AG09309 (cell line): Measurements from ENCODE around the gene KDM1B.

Source experiments
- DNase-seq: peaks from one replicate; pipeline ENCODE4 v3.0.0-alpha.2; 2010; ENCODE audit warnings: low read depth
- H3K4me3 ChIP-seq: 2 replicates; pipeline ENCODE4 v1.5.1; 2011; ENCODE audit warnings: mild to moderate bottlenecking, low read depth, low read length, moderate library complexity; ENCODE audit not compliant: control insufficient read depth
- CTCF ChIP-seq: IDR thresholded peaks from 2 replicates; pipeline ENCODE4 v1.5.1; 2011; ENCODE audit warnings: mild to moderate bottlenecking, low read depth, low read length, inconsistent platforms; ENCODE audit not compliant: insufficient read depth, control insufficient read depth; ENCODE audit errors: missing control alignments

Gene KDM1B, protein sequence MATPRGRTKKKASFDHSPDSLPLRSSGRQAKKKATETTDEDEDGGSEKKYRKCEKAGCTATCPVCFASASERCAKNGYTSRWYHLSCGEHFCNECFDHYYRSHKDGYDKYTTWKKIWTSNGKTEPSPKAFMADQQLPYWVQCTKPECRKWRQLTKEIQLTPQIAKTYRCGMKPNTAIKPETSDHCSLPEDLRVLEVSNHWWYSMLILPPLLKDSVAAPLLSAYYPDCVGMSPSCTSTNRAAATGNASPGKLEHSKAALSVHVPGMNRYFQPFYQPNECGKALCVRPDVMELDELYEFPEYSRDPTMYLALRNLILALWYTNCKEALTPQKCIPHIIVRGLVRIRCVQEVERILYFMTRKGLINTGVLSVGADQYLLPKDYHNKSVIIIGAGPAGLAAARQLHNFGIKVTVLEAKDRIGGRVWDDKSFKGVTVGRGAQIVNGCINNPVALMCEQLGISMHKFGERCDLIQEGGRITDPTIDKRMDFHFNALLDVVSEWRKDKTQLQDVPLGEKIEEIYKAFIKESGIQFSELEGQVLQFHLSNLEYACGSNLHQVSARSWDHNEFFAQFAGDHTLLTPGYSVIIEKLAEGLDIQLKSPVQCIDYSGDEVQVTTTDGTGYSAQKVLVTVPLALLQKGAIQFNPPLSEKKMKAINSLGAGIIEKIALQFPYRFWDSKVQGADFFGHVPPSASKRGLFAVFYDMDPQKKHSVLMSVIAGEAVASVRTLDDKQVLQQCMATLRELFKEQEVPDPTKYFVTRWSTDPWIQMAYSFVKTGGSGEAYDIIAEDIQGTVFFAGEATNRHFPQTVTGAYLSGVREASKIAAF

DNA sequence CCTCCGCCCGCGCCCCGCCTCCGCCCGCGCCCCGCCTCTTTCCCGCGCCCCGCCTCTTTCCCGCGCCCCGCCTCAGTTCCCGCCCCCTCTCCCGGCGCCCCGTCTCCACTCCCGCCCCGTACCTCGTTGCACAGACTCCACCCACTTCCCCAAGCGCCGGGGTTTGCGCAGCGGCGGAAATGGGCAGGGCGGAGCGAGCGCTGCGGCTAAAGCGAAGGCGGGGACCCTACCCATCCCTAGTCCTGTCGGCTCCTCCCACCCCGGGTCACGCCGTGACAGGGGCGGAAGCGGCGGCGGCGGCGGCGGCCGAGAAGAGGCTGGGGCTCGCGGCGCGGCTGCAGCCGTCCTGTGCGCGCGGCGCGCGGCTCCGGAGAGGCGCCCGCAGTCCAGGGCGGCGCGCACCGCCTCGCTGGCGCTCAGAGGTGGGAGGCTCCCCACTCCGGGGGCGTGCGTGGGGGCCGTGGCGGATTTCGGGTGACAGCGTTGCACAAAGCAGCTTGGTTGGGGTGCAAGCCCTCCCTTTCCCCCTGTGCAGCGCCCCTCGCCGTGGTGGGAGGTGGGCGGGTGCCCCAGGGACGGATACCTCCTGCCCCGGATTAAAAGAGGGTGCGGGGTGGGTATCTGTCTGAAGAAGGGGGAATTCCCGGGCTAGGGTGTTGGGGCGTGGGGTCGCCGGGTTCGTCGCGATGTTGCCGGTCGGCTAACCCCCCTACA, at the start of gene KDM1B:
Gene KDM1B, plus strand, starts transcription at position 273 of the 714 bp plus-strand sequence. CDS start 4,474 bp downstream, outside the sequence.
- peak within 1 kb of the TSS; percentile 96 for H3K4me3 ChIP-seq
- no peak for TF ChIP-seq CTCF
- peak; percentile 91 for DNase-seq

- TF ChIP-seq CTCF = no peak
- DNase-seq = no peak
- no peak overlapping the region for H3K4me3 ChIP-seq
These were observed 48.2 kb upstream of the KDM1B start for GRCh38 chr6:18107061-18107460.

DNA sequence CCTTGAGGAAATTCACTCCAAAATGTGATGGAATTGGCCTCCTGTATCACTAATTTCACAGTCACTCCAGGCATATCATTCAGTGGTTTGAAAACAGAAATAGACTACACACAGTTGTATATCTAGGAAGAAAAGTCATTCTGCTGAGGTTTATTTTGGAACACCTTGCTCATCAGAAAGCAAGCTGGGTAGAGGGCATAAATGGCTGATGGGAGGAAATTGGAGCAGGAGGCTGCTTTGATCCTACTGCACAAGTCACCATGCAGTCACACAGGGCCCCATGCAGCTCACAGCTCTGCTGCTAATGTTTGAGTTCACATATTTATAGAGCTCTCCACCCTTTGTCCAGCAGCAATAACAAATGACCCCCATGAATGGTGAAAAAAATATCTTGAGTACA, 45.1 kb upstream of the KDM1B start:
- H3K4me3 ChIP-seq = no peak overlapping the region
- TF ChIP-seq CTCF = no peak
- no peak for DNase-seq

- DNase-seq = no peak
- TF ChIP-seq CTCF = no peak
- H3K4me3 ChIP-seq = no peak overlapping the region
These were observed 39.9 kb upstream of the KDM1B start for GRCh38 chr6:18115356-18115755.

GRCh38 chr6:18117136-18117535, 38.1 kb upstream of the KDM1B start:
- no peak for TF ChIP-seq CTCF
- no peak overlapping the region for H3K4me3 ChIP-seq
- DNase-seq = no peak

- no peak for DNase-seq
- H3K4me3 ChIP-seq = no peak overlapping the region
- TF ChIP-seq CTCF = no peak
These were observed 36.9 kb upstream of the KDM1B start for GRCh38 chr6:18118330-18118729.
